Epithelial cell of proximal tubule (primary cell): ENCODE measurements around the gene FAM83E. TPM values are rescaled to one million over a fixed set of nuclear protein-coding genes. Genes with fewer than 3 reads are reported as not detected.

Experiments used
- DNase-seq: peaks from one replicate; pipeline ENCODE4 v3.0.0-alpha.2; 2011; ENCODE audit warnings: low read depth
- H3K4me3 ChIP-seq: 2 replicates; pipeline ENCODE4 v1.5.1; 2011; ENCODE audit warnings: low read depth, mild to moderate bottlenecking, low read length
- CTCF ChIP-seq: conservative IDR thresholded peaks from 2 replicates; pipeline ENCODE4 v1.5.1; 2012; ENCODE audit warnings: low read depth, mild to moderate bottlenecking, low read length
- total RNA-seq: library from RNA; depleted of rRNA; stranded (reverse); fragments of >200 nt; gene quantifications from 2 replicates; pipeline ENCODE4 v1.2.3, GENCODE V29; 2015

The FAM83E gene
- total RNA-seq, 1 donor from 2014 or later, result 0.40 TPM

GRCh38 chr19:48641850-48642249, 27.0 kb upstream of the FAM83E start:
- no peak overlapping the region for H3K4me3 ChIP-seq
- no peak for TF ChIP-seq CTCF
- no peak for DNase-seq

GRCh38 chr19:48639483-48640375, 24.9 kb upstream of the FAM83E start:
- TF ChIP-seq CTCF, result no peak
- no peak for DNase-seq
- H3K4me3 ChIP-seq, result no peak overlapping the region

GRCh38 chr19:48638831-48639381, 24.0 kb upstream of the FAM83E start:
- H3K4me3 ChIP-seq, result no peak overlapping the region
- TF ChIP-seq CTCF, result no peak

GRCh38 chr19:48637948-48638830, 23.3 kb upstream of the FAM83E start:
- DNase-seq, result peak; percentile 83
- TF ChIP-seq CTCF, result peak; percentile 12
- H3K4me3 ChIP-seq, result peak overlapping the region; percentile 79

More at GRCh38 chr19:48638831-48639381, 24.0 kb upstream of the FAM83E start:
- DNase-seq, result no peak

GRCh38 chr19:48637449-48637947, 22.6 kb upstream of the FAM83E start:
- DNase-seq, result peak; percentile 83
- peak overlapping the region; percentile 79 for H3K4me3 ChIP-seq
- TF ChIP-seq CTCF, result no peak

- peak; percentile 25 for TF ChIP-seq CTCF
- peak within 1 kb of the TSS; percentile 79 for H3K4me3 ChIP-seq
- no peak for DNase-seq
These were observed 22.1 kb upstream of the FAM83E start, which contains the start of gene DBP for GRCh38 chr19:48636859-48637448. TSS of gene DBP (minus strand) at chr19:48637379. CDS start at chr19:48636994, 385 bp downstream.
